HEK293 (cell line): ENCODE data around the gene PPDPF.

Experiments
- CTCF ChIP-seq: fragments of 450-650 bp; formaldehyde crosslinking; IDR thresholded peaks from 2 replicates; pipeline ENCODE4 v1.5.1; 2016; ENCODE audit warnings: missing biosample characterization, missing genetic modification characterization
- MEIS1 ChIP-seq: sonication (generic); formaldehyde crosslinking; IDR thresholded peaks from 2 replicates; pipeline ENCODE4 v1.8.1; 2022; ENCODE audit warnings: missing genetic modification reagents, mild to moderate bottlenecking, borderline replicate concordance
- ZNF121 ChIP-seq: fragments of 450-650 bp; formaldehyde crosslinking; IDR thresholded peaks from 2 replicates; pipeline ENCODE4 v1.5.1; 2016; ENCODE audit warnings: missing biosample characterization, missing genetic modification characterization
- ZNF529 ChIP-seq: fragments of 450-650 bp; formaldehyde crosslinking; IDR thresholded peaks from 2 replicates; pipeline ENCODE4 v1.5.1; 2017; ENCODE audit warnings: missing genetic modification characterization, missing biosample characterization; ENCODE audit not compliant: insufficient replicate concordance
- ZNF571 ChIP-seq: fragments of 450-650 bp; formaldehyde crosslinking; IDR thresholded peaks from 2 replicates; pipeline ENCODE4 v1.5.0; 2017; ENCODE audit warnings: missing biosample characterization, missing genetic modification characterization
- ZNF580 ChIP-seq: fragments of 450-650 bp; formaldehyde crosslinking; IDR thresholded peaks from 2 replicates; pipeline ENCODE4 v1.5.1; 2016; ENCODE audit warnings: missing biosample characterization, missing genetic modification characterization
- ZSCAN18 ChIP-seq: fragments of 450-650 bp; formaldehyde crosslinking; IDR thresholded peaks from 2 replicates; pipeline ENCODE4 v1.5.1; 2016; ENCODE audit warnings: missing biosample characterization, missing genetic modification characterization
- TF ChIP-seq, protein P1 (sequence below): fragments of 450-650 bp; formaldehyde crosslinking; IDR thresholded peaks from 2 replicates; pipeline ENCODE4 v1.5.1; 2016; ENCODE audit warnings: missing biosample characterization, missing genetic modification characterization

DNA sequence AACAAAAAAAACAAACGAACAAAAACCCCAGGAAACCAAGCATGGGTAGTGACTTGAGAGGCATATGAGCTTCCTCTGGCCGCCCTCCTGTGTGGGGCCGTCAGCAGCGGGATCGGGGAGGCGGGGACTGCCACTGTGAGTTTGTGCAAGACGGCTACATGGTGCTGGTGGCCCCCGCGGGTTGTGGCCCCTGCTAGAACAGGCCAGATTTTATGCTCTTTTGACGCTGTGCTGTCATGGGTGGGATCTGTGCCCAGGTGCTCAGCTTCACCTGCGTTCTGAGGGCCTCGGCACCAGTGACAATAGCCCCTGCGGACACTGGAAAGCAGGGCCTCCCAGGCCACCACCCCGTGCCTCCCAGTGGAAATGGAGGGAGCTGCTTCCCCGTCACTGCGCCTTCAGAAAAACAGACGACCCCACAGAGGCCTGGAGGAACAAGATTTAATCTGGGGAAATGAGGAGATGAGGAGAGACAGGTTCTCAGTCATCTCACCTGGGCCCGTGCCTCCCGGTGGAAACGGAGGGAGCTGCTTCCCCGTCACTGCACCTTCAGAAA is 43.4 kb upstream of the PPDPF start:
- TF ChIP-seq ZNF580 (tag by site-specific recombination) (no peak), ZNF121 (tag by site-specific recombination) (no peak), ZNF571 (tag by site-specific recombination) (no peak), MEIS1 (CRISPR knock-in tag) (no peak), CTCF (tag by site-specific recombination) (no peak), ZSCAN18 (no peak), ZNF529 (no peak)
- TF ChIP-seq, protein P1, sequence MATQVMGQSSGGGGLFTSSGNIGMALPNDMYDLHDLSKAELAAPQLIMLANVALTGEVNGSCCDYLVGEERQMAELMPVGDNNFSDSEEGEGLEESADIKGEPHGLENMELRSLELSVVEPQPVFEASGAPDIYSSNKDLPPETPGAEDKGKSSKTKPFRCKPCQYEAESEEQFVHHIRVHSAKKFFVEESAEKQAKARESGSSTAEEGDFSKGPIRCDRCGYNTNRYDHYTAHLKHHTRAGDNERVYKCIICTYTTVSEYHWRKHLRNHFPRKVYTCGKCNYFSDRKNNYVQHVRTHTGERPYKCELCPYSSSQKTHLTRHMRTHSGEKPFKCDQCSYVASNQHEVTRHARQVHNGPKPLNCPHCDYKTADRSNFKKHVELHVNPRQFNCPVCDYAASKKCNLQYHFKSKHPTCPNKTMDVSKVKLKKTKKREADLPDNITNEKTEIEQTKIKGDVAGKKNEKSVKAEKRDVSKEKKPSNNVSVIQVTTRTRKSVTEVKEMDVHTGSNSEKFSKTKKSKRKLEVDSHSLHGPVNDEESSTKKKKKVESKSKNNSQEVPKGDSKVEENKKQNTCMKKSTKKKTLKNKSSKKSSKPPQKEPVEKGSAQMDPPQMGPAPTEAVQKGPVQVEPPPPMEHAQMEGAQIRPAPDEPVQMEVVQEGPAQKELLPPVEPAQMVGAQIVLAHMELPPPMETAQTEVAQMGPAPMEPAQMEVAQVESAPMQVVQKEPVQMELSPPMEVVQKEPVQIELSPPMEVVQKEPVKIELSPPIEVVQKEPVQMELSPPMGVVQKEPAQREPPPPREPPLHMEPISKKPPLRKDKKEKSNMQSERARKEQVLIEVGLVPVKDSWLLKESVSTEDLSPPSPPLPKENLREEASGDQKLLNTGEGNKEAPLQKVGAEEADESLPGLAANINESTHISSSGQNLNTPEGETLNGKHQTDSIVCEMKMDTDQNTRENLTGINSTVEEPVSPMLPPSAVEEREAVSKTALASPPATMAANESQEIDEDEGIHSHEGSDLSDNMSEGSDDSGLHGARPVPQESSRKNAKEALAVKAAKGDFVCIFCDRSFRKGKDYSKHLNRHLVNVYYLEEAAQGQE (tag by site-specific recombination): no peak
